Measurements from ENCODE around the gene TCEAL4.

GRCh38 chrX:103615781-103616371 lies 30.6 kb downstream of the TCEAL4 start:
- TF ChIP-seq POLR2A (IDR thresholded peaks at IDR 0.05; ENCODE audit: low read depth, low read length) (no peak), TAF1 (IDR thresholded peaks at IDR 0.05; ENCODE audit: borderline replicate concordance, low read depth, low read length) (no peak), POLR2AphosphoS5 (IDR thresholded peaks at IDR 0.05; ENCODE audit: low read depth, low read length) (no peak)

Measured in GM12892 (cell line).